Right hindlimb (tissue), 1 donor: Measurements from ENCODE around the gene TRAM2.

Source experiments
- DNase-seq: peaks from one replicate; pipeline ENCODE4 v3.0.0-alpha.2; 2018

The TRAM2 gene

DNA sequence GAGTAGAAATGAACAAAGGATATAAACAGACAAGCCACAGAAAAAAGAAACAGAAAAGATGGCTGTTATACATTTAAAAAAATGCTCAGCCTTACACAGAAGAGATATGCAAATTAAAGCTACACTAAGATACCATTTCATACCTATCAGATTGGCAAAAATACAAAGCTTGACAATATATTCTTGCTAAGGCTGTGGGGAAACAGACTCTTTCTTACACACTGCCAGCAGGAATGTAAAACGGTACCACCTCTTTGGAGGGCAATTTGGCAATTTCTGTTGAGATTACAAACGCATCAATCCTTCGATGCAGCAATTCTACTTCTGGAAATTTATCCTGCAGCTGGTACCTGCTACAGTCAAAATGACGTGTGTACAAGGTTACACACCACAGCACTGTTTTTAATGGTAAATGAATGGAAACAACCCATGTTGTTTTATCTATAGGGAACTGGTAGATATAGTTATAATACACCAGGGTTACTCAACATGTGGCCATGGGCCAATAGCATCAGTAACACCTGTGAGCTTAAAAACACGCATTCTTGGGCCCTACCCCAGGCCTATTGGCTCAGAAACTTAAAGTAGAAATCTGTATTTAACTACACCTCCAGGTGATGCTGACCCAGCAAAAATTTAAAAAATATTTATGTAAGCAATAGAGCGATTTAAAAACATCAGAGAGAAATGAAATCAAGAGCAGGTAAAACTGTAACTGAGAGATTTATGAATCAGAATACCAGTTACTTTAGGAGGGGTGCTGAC lies 53.3 kb downstream of the TRAM2 start:
- DNase-seq = no peak

DNA sequence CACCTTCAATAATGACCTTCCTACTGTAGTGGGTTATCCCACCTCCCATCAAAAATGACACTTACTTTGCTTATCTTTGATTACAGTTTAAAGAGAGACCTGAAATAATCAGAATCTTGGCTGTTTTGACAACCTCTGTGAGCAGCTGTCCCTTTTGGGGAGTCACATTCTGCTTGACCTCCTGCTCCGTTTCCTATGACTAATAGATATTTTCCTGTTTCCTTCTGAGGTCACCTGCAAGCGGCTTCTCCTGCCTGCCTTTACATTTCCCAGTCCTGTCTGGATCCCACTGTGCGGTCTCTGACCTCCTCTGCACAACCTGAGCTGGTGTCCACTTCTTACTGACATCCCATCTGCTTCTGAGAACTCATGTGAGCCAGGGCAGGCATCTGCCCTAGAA lies 54.2 kb downstream of the TRAM2 start:
- DNase-seq = no peak

DNA sequence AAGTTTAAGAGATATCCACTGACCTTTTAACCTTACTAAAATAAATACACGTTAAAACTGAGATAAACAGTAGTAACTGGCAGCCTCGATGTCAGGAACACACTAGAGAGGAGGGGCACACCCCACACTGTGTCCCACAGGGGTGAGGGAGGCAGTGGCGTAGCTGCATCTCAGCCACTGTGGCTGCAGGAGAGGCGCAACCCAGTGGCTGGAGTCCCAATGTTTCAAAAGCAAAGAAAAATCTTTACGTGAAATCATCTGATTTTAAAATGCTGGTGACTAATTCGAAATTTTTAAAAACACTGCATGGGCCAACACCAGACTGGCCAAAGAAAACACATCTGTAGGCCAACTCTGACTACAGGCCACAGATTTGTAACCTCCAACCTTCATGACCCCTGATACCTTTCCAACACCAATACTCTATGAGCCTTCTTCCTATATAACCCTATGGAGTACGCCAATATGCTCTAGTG lies 54.7 kb downstream of the TRAM2 start:
- DNase-seq = no peak

DNA sequence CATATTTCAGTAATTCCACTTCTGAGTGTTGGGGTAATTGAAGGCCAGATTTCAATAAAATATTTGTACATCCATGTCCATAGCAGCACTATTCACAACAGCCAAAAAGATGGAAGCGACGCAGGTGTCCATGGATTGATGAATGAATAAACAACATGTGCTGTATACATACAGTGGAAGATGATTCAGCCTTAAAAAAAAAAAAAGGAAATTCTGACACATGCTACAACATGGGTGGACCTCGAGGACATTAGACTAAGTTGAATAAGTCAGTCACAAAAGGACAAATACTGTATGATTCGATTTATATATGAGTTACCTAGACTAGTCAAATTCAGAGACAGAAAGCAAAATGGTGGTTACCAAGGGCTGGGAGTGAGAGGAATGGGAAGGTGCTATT lies 57.2 kb downstream of the TRAM2 start:
- no peak for DNase-seq

DNA sequence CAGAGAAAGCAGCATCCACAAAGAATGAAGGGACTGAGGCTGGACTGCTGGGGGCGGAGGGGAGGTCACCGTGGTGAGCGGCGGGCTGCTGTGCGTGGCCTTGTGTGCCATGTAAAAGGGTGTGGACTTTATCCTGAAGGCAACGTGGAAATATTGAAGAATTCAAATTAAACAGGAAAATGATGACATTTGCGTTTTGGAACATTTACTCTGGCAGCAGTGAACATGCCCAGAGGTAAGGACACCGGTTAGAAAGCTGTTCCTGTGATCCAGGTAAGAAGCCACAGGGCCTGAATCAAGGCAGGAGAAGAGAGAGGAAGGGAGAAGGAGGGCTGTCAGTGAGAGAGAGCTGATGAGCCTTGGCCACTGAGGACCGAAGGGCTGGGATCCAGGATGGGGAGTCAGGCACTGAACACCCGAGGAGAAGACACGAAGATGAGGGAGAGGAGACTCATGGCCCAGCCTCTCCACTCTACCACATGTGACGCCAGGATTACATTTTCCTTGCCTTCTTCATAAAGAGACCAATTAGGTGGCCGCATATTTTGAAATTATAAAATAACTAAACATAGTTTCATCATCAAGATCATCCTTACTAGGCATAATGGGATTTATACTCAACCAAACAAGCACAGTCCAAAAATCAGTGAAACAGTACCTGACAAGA lies 58.4 kb downstream of the TRAM2 start:
- DNase-seq = no peak

DNA sequence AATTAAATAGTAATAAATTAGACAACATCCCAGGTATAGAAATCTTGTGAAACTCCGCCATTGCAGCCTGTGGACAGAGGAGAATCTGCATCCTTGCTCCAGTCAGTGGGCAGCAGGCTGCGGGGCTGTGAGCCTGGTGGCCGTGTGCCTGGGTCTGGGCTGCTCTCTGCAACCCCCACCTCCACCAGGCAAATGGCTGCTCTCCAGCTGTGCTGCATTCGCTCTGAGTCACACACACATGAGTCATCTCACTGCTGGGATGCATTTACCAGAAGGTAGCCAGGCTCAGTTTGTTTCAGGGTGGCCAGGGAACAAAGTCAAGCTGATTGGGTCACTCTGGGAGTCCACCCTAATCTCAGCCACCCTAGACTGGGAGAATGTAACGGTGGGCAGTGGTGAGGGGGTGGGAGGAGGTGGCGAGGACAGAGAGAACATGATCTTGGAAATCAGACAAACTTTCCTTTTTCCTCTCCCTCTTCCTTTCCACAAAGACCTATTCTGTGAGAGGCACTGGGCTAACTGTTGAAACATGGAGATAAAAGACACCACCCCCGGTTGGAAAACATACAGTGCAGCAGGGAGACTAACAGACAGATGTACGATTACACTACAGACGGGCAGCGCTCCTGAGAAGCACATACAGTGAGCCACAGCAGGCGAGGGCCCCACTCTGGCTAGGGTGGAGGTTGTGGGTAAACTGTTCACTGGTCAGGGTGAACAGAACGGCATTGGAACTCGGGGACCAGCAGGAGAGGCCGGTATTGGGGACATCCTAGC lies 59.2 kb downstream of the TRAM2 start:
- DNase-seq = peak; percentile 88

DNA sequence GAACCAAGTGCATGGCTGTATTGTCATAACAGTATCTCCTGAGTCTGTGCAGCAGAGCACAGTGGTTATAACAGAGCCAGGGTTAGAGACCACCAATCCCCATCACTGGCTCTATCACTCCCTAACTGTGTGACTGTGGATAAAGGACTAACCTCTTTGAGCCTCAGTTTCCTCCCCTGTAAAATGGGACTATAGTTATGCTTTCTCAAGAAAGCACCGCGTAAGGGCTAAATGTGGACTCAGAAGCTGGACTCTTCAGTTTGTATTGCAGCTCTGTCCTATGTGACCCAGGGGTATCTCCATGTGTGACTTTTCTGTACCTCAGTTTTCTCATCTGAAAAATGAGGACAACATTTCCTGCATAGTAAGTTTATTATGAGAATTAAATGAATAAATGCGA lies 59.9 kb downstream of the TRAM2 start:
- no peak for DNase-seq

DNA sequence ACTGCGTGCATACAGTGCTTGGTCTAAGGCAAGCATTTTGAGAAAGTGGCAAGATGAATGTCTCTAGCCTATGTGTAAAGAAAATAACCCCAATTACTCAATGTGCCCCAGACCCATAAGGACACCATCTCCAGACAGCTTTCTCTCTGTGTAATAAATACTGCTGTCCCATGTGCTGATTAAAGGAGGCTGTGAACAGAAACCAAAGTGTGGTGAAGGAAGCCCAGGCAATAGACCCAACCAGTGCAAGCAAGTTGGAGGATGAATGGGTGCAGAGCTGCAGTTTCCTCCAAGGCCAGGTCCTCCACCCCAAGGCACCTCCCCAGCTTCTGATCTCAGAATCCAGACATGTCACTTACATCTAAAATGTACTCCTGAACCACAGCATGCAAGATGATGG lies 60.6 kb downstream of the TRAM2 start:
- DNase-seq = no peak

DNA sequence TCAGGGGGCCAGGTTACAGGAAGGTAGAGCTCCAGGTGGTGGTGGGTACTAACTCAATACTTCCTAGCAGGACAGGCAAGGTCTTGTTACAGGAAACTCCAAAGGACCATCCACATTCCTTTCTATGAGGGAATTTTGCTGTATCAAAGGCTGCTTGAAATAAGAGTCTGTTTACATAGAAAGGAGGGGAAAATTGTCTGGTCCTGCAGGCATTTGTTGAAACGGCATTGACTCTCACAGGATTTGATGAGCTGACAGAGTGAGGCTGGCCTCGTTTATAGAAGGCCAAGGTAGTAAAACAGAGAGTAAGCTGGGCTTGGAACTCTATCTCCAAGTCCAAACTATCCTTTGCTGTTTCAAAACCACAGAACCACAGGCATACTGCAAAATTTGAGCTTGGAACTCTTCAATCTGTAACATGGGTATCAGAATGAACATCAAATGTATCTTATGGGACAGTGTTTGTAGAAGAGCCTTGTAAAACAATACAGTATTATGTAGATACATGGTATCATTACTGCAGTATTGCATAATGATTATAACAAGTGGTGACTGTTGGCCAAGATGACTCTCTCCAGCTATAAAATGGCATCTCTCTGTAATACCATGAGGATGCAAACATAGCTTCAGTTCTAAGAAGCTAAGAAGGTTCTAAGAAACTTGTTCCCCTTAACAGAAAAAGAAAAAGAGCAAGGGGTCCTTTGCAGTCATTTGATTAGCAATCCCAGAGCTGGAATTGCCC lies 61.5 kb downstream of the TRAM2 start:
- DNase-seq = no peak

DNA sequence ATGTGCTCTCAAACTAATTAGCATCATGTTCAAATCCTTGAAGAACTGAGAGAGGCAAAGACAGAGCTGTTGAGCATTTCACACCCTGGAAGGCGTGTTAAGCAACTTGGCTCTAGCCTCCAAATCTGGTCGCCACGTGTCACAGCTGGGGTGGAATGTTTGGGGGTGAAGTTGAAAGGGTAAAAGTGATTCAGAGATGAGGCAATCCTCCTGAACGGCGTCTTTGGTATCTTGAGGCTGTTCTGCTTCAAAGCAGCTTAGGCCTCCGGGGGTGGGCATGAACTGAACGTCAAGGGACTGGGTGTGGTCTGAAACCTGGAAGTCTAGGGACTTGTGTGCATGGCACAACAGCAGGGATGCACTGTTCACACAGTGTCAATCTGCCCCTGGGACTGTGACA lies 62.3 kb downstream of the TRAM2 start:
- DNase-seq = no peak

DNA sequence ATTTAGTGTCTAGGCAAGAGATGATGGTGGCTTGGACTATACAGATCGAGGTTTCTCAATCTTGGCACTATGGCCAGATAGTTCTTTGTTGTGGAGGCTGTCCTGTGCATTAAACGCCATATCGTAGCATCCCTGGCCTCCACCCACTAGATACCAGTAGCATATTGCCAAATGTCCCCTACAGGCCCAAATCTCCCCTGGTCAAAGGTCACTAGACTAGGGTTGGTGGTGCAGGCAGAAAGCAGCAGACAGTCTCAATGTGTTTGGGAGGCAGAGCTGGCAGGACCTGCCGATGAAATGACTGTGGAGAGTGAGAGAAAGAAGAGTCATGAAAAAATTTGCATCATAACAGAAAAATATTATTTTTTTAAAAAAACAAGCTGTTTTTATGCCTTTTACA lies 63.0 kb downstream of the TRAM2 start:
- no peak for DNase-seq

DNA sequence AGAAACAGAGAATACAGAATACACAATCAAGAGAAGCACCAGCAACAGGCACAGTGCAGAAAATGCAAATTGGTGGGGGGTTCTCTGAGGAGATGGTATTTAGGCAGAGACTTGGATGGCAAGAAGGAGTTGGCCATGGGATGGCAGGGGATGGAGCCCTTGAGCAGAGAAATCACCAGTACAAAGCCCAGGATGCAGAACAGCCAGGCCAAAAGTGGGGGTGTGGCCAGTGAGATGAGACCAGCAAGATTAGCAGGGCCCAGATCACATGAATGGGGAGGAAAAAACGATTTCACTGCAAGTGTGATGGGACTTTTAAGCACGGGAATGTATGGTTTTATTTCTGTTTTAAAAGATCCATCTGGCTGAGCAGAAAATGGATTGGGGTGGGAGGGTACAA lies 63.4 kb downstream of the TRAM2 start:
- peak; percentile 14 for DNase-seq

DNA sequence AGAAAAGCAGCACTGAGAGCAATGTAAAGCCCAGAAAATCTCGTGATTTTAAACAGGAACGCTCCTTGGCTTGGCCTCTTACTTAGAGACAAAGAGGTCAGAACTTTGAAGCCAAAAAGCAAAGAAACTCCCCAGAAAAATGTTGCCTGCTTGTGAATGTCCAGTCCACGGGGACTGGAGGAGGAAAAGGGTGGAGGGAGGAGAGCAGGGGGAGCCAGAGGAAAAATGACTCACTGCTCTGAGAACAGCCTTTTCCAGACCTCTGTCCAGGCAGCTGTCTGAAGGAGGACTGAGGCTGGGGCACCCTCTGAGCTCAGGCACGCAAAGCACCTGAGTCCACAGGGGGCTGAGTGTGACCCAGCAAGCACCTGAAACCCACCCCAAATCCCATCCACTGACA lies 64.7 kb downstream of the TRAM2 start:
- DNase-seq = peak; percentile 83

DNA sequence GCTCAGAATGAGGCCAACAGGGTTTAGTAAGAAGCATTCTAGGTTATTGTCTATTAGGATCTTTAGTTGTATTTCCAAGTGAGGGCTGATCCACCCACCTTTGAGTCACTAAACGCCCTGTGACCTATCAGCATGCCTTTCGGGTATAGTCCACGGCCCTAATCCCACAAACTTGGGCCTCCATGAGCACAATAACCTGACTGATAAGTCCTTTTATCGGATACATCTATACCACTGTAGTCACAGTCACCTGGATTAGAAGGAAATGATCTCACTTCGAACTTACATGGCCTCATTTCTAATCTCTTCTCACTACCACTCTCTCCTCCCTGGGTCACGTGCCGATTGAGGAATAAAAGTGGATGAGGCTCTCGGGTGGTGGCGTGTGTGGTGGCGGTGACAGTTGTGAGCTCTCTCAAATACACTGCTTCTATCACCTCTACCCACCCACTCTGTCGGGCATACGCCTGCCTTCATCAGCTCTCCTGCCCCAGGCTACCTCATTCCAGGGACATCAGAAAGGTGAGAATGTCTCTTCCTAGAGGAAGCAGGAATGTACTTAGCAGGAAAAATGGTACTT lies 65.2 kb downstream of the TRAM2 start:
- DNase-seq = no peak

DNA sequence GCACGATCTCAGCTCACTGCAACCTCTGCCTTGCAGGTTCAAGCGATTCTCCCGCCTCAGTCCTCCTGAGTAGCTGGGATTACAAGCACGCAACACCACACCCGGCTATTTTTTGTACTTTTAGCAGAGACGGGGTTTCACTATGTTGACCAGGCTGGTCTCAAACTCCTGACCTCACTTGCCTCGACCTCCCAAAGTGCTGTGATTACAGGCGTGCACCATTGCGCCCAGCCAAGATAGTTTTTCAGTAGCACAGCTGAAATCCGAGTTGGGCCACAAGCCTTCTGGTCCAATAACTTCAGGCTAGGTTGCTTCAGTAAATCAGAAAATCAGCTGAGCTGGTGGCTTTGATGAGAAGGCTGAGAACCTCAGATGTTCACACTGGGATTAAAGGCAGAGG lies 65.7 kb downstream of the TRAM2 start:
- peak; percentile 7 for DNase-seq

DNA sequence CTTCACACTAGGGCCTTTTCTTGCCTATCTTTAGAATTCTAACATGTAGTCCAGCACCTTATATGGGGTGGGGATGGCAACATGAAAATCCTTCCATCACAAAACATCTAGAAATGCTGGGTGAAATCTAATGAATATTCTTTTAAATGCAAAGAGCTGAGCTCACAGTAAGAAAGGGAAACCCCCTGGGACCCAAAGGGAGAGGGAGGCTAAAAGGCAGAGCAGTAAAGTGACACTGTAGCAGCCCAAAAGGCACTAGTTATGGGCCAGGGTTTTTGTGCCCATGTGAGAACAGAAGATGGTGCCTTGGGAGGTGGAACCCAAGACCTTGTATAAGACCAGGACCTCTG lies 66.7 kb downstream of the TRAM2 start:
- no peak for DNase-seq

DNA sequence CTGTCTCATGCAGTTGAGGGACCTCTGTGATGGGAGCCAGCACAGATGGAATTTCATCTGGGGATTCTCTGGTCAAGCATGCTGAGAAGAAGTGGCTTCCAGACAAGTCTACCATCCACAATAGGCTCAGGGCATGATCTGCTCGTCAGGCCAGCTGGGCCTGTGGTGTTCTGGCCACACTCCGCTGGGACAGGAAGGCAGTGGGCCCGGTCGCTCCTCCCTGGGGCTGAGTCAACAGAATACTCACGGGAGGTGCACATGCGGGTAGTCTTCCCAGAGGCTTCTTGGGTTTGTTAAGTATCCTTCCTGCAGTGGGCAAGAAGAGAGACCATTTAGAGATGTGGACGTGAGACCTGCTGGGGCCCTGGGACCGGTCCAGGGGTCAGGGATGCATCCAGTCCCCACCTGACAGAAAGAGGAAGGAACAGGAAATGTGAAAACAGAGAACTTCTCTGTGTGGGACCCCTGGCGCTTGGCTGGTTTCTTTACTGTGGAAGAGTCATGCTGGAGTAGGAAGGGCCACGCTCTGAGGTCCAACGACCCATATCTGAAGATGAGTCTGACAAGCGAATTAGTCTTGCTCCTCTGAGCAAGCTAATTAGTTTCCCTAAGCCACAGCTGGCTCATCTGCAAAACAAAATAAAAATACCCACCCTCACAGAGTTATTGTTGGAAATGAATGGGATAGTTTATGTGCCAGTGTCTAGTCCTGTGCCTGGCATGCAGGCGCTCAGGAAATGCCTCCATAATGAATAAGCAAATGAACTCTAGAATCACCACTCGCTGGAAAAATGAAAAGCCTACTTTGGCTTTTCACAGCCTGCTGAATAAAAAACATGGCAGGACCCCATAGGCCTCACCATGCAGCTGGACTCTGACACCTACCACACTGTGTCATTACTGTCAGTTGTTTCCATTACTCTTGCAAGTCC lies 67.3 kb downstream of the TRAM2 start:
- no peak for DNase-seq

DNA sequence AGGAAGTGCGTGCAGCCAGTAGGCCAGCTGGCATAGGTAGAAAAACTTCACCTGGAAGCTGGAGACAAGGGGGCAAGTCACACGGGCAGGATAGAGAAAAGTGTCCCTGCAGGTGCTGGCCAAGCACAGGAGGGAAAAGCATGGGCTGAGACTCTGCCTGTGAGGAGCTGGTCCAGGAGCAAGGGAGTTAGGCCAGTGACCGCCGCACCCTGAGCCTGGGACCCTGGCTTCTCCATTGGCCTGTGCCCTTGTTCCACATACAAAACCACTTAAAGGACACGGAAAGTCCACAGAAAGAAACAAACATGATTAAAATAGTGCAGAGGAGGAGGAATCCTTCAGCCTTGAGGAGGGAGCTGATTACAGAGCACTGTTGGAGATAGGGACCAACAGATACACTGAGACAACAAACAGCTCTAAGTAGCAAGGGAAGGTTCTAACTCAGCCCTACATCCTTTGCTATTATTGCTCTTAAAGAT lies 68.6 kb downstream of the TRAM2 start:
- DNase-seq = no peak

DNA sequence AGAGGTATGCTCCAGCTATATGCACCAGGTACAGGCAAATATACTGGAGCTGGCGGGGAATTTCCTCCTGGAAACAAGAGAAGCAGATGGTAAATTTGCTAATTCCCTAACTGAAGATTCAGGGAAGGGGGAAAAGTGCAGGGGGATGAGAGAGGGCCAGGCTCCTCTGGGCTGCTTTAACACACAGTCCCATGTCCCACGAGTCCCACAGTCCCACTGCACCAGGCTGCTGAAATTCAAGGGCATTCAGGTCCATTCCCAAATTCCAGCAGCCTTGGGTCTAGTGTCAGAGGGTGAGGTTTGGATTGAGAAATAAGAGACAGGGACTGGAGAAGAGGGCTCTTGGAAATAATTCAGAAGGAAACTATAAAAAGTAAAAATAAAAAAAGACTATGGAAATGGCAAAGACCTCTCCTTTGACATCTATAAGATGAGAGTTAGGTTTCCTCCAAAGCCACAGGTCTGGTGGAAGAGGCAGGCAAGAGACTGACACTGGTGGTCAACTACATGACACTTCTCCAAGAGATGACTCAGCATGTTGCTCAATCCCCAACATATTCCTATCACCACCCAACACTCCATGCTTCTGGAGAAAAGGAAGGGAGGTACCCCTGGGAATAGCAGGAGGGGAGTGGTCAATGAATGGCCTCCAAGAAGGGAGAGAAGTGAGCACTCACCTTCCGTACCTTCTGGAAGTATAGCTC lies 69.2 kb downstream of the TRAM2 start:
- DNase-seq = no peak

DNA sequence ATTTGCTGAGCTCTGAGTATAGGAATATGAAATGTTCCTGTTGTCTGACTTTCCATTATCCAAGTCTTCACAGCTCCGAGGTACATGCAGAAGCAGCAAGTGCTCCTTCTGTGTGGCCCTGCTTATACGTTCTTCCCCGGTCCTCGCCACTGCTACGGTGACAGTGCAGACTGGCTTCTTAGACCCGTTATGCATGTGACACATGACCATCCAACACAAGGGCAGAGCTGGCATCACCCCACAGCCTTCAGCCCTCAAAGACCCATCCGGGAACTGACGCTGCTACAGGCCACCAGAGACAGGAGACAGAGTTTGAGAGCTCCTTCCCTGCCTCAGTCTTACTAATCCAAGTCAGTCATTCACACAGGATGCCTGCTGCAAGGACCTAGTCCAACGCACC lies 70.4 kb downstream of the TRAM2 start:
- DNase-seq = no peak
